ENCODE measurements around the gene ABHD17C.

DNA sequence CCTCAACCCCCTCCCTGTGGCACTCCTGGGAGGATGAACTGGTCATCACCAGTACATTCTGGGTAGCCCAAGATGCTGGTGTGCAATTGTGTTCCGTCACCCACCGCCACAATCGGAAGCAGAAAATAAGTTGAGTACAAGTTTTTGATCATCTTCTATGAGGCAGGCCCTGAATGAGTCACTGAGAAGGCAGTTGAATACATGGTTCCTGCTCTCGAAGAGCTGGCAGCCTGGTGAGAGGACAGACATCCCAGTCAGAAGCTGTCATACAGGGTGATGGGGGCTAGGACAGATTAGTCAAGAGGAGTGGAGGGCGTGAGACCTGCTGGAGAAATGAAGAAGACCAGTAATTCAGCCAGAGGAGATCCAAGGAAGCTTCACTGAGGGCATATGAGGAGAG lies 90.2 kb downstream of the ABHD17C start:
- TF ChIP-seq POLR2A (IDR thresholded peaks at IDR 0.05): no peak
- TF ChIP-seq, protein P1, sequence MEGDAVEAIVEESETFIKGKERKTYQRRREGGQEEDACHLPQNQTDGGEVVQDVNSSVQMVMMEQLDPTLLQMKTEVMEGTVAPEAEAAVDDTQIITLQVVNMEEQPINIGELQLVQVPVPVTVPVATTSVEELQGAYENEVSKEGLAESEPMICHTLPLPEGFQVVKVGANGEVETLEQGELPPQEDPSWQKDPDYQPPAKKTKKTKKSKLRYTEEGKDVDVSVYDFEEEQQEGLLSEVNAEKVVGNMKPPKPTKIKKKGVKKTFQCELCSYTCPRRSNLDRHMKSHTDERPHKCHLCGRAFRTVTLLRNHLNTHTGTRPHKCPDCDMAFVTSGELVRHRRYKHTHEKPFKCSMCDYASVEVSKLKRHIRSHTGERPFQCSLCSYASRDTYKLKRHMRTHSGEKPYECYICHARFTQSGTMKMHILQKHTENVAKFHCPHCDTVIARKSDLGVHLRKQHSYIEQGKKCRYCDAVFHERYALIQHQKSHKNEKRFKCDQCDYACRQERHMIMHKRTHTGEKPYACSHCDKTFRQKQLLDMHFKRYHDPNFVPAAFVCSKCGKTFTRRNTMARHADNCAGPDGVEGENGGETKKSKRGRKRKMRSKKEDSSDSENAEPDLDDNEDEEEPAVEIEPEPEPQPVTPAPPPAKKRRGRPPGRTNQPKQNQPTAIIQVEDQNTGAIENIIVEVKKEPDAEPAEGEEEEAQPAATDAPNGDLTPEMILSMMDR (IDR thresholded peaks at IDR 0.05): no peak
